Cardiac fibroblast (primary cell): Measurements from ENCODE around the gene HSPA2.
A peak's percentile ranks its signal among the peaks of the same experiment; 100 is the strongest.
"Not testable (repeated sequence)": the region's sequence is repeated elsewhere in the genome, so short reads cannot be mapped to it uniquely, and the experiment has no call there.

Experiments
- DNase-seq, 2 donors: peaks; one replicate each; pipeline versions ENCODE4 v3.0.0 to v3.0.0-alpha.2; 2010; ENCODE audit warnings: low read depth in 2 of 2
- H3K4me3 ChIP-seq, 2 donors: replicated peaks in 1 of 2; 1 replicate in 1 of 2; 2 replicates in 1 of 2; pipeline ENCODE4 v1.5.1; 2011; ENCODE audit warnings: low read depth in 2 of 2, low read length in 2 of 2, mild to moderate bottlenecking in 2 of 2, moderate library complexity in 1 of 2
- TF ChIP-seq, protein P1 (sequence below): IDR thresholded peaks from one replicate; pipeline ENCODE4 v1.5.1; 2011; ENCODE audit warnings: low read depth, mild to moderate bottlenecking, low read length, inconsistent platforms

HSPA2 gene

DNA sequence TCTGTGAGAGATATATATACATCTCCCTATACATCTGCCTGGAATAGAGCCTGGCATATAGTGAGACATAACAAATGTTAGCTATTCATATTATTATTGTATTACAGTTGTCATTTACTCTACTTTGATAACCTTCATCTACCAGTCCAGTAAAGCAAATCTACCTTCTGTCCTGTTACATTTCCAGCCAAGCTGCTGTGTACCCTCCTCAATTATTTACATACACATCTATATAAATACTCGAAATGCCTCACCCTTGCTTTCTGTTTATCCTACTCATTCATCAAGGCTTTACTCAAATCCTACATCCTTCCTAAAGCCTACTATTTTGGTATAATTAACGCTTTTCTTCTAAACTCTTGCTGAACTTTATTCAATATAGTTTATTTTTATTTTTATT, 27.3 kb upstream of the HSPA2 start:
- DNase-seq: no peak
- H3K4me3 ChIP-seq: no peak overlapping the region
- TF ChIP-seq, protein P1, sequence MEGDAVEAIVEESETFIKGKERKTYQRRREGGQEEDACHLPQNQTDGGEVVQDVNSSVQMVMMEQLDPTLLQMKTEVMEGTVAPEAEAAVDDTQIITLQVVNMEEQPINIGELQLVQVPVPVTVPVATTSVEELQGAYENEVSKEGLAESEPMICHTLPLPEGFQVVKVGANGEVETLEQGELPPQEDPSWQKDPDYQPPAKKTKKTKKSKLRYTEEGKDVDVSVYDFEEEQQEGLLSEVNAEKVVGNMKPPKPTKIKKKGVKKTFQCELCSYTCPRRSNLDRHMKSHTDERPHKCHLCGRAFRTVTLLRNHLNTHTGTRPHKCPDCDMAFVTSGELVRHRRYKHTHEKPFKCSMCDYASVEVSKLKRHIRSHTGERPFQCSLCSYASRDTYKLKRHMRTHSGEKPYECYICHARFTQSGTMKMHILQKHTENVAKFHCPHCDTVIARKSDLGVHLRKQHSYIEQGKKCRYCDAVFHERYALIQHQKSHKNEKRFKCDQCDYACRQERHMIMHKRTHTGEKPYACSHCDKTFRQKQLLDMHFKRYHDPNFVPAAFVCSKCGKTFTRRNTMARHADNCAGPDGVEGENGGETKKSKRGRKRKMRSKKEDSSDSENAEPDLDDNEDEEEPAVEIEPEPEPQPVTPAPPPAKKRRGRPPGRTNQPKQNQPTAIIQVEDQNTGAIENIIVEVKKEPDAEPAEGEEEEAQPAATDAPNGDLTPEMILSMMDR: no peak

DNA sequence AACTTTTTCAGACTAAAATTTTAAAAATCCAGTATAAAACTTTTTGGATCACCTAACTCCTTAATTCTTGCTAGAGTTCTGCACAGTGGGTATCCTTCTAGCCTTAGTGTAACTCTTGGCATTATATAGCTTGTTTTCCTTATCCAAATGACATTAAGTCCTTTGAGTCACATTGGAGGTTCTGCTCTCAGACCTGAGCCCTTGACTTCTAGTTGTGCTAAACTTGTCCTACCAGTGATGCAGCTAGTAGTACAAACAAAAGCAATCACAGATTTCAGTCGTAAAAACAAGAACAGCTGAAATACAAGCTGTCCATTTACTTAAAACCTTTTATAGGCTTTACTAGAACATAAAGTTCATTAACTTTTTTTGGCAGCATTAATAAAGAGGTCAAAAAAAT, 25.5 kb upstream of the HSPA2 start:
- TF ChIP-seq, protein P1: no peak
- H3K4me3 ChIP-seq: no peak overlapping the region
- DNase-seq: no peak

DNA sequence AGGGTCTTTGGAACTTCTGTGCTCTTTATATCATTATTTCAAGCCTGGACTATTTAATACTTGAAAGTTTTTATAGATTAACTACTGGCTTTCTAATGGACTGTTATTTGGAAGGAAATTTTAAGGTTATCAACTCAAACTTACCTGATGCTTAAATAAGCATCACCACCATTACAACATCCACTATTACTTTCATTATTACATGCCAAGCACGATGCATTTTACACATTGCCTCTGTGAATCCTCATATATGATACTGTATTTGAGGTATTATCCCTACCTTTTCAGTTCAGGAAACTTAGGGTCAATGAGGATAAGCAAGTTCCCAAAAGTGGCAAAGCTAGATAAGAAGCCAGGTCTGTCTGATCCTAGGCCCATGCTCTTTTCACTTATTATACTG, 23.6 kb upstream of the HSPA2 start:
- TF ChIP-seq, protein P1: no peak
- H3K4me3 ChIP-seq: no peak overlapping the region
- no peak for DNase-seq

DNA sequence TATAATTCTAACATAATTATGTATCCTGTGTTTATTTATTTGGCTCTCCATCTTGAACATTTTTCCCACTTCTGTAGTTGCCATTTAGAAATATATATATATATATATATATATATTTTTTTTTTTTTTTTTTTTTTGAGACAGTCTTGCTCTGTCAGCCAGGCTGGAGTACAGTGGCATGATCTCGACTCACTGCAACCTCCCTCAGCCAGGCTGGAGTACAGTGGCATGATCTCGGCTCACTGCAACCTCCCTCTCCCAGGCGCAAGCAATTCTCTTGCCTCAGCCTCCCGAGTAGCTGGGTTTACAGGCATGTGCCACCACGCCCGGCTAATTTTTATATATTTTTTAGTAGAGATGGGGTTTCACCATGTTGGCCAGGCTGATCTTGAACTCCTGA, 22.9 kb upstream of the HSPA2 start:
- DNase-seq: not testable (repeated sequence)

DNA sequence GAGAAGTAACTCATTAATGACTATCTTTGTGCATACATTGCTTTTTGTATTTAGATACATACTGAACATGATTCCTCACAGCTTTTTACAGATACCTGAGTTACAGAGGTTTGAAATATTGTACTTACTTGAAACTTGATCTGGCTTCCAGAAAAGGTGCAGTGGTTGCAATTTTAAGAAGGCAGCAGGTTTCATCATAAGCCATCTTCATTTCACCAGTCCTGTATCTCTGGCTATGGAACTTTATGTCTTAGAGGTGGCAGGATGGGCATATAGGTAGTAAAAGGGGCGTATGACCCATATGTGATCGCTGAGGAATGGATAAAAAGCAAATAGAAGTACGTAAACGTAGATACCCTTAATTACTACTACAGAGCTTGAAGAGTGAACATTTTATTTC, 22.3 kb upstream of the HSPA2 start:
- DNase-seq: no peak
- no peak overlapping the region for H3K4me3 ChIP-seq
- TF ChIP-seq, protein P1: no peak

More for the DNA sequence above, 22.9 kb upstream of the HSPA2 start:
- H3K4me3 ChIP-seq: not testable (repeated sequence)

DNA sequence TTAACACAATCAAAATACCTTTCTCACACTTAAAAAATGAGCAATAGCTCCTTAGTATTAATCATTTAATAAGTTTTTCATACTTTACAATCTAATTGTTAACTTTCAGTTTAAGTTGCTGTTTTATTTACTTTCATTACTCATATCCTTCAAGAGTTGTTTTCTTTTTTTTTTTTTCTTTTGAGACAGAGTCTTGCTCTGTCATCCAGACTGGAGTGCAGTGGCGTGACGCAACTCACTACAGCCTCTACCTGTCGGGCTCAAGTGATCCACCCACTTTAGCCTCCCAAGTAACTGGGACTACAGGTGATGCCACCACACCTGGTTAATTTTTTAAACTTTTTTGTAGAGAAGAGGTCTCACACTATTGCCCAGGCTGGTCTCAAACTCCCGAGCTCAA, 19.8 kb upstream of the HSPA2 start:
- TF ChIP-seq, protein P1: no peak
- H3K4me3 ChIP-seq: no peak overlapping the region
- DNase-seq: peak in 1 of 2 donors; percentile 50

DNA sequence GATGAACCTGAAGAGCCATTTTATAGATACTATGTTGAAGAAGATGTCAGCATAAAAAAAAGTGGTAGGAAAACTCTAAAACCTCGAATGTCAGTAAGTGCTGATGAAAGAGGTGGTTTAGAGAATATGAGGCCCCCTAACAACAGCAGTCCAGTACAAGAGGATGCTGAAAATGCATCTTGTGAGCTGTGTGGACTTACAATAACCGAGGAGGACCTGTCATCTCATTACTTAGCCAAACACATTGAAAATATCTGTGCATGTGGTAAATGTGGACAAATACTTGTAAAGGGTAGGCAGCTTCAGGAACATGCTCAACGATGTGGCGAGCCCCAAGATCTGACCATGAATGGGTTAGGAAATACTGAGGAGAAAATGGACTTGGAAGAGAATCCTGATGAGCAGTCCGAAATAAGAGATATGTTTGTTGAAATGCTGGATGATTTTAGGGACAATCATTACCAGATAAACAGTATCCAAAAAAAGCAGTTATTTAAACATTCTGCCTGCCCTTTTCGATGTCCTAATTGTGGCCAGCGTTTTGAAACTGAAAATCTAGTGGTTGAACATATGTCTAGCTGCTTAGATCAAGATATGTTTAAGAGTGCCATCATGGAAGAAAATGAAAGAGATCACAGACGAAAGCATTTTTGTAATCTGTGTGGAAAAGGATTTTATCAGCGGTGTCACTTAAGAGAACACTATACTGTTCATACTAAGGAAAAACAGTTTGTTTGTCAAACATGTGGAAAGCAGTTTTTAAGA, 17.8 kb upstream of the HSPA2 start:
- TF ChIP-seq, protein P1: no peak
- no peak for DNase-seq
- no peak overlapping the region for H3K4me3 ChIP-seq
